H1 (cell line): Measurements from ENCODE around the gene CD69. TPM values are rescaled to one million over a fixed set of nuclear protein-coding genes. Genes with fewer than 3 reads are reported as not detected.

Experiments
- CBX5 ChIP-seq: fragments of 300-800, 300-1000 bp; sonication (generic); IDR thresholded peaks from 2 replicates; pipeline ENCODE4 v1.7.1; 2016; ENCODE audit warnings: antibody characterized with exemption, low read length, low read depth
- CHD7 ChIP-seq: fragments of 300-600 bp; sonication (generic); IDR thresholded peaks from 2 replicates; pipeline ENCODE4 v1.7.1; 2012; ENCODE audit warnings: low read length, moderate library complexity, mild to moderate bottlenecking, inconsistent platforms; ENCODE audit not compliant: insufficient replicate concordance
- HDAC2 ChIP-seq, 2 experiments: fragments of 300-600 bp in 1 of 2; sonication (generic) in 1 of 2; IDR thresholded peaks; 2 replicates each; pipeline ENCODE4 v1.6.1; 2011 to 2012; ENCODE audit warnings: low read depth in 2 of 2, low read length in 2 of 2, mild to moderate bottlenecking in 2 of 2, moderate library complexity in 2 of 2, borderline replicate concordance in 1 of 2, inconsistent platforms in 1 of 2
- SUZ12 ChIP-seq: fragments of 200-600 bp; sonication (generic); IDR thresholded peaks from 2 replicates; pipeline ENCODE4 v1.6.1; 2012; ENCODE audit warnings: mild to moderate bottlenecking, inconsistent platforms, low read length, moderate library complexity, mixed read lengths
- polyA plus RNA-seq, 7 experiments: library from polyadenylated mRNA; depleted of rRNA in 3 of 7; stranded (reverse) in 5 of 7; unstranded in 2 of 7; fragments of >200 nt in 5 of 7; fragments of 200-250 nt in 2 of 7; gene quantifications; 1 replicate in 5 of 7; 2 replicates in 1 of 7; 4 replicates in 1 of 7; pipeline versions ENCODE4 v1.2.1 to v1.2.3, GENCODE V29; 2011 to 2013; ENCODE audit warnings: missing spikeins in 2 of 7, mixed read lengths in 2 of 7
- total RNA-seq: library from RNA; stranded (reverse); fragmentation: NEBNext Ultra II Directional; extraction: Animal tissue kit (Norgen Biotek cat#: 25700); gene quantifications from 2 replicates; pipeline ENCODE4 v1.2.1, GENCODE V29; 2021
- TF ChIP-seq, protein P1 (sequence below), 3 experiments: IDR thresholded peaks; 1 replicate in 2 of 3; 2 replicates in 1 of 3; pipeline versions ENCODE4 v1.5.1 to v1.6.1; 2011; ENCODE audit warnings: low read length in 3 of 3, mild to moderate bottlenecking in 3 of 3, inconsistent platforms in 2 of 3, low read depth in 1 of 3, moderate library complexity in 1 of 3; ENCODE audit not compliant: insufficient read depth in 1 of 3; ENCODE audit errors: control extremely low read depth in 1 of 3

The CD69 gene
- total and polyA plus RNA-seq, 2 of the 8 experiments (the other 6 are each of a cell fraction or from before 2014, with no cell fraction given), result not detected

- TF ChIP-seq CBX5, result no peak
- TF ChIP-seq, protein P1, sequence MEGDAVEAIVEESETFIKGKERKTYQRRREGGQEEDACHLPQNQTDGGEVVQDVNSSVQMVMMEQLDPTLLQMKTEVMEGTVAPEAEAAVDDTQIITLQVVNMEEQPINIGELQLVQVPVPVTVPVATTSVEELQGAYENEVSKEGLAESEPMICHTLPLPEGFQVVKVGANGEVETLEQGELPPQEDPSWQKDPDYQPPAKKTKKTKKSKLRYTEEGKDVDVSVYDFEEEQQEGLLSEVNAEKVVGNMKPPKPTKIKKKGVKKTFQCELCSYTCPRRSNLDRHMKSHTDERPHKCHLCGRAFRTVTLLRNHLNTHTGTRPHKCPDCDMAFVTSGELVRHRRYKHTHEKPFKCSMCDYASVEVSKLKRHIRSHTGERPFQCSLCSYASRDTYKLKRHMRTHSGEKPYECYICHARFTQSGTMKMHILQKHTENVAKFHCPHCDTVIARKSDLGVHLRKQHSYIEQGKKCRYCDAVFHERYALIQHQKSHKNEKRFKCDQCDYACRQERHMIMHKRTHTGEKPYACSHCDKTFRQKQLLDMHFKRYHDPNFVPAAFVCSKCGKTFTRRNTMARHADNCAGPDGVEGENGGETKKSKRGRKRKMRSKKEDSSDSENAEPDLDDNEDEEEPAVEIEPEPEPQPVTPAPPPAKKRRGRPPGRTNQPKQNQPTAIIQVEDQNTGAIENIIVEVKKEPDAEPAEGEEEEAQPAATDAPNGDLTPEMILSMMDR (IDR thresholded peaks at IDR 0.05; ENCODE audit: control extremely low read depth in 1 of 3, insufficient read depth in 1 of 3, low read depth in 1 of 3, low read length in 3 of 3), result no peak
- TF ChIP-seq HDAC2 (IDR thresholded peaks at IDR 0.05; ENCODE audit: borderline replicate concordance in 1 of 2, low read depth in 2 of 2, low read length in 2 of 2), result no peak
- no peak for TF ChIP-seq CHD7
- TF ChIP-seq SUZ12, result no peak
Measured at GRCh38 chr12:9741726-9742125, 19.0 kb downstream of the CD69 start (continued).
